OCI-LY1 (cell line): ENCODE measurements around the gene MICU1.

Source experiments
- H2AFZ ChIP-seq: fragments of 200-600 bp; sonication (generic), shearing (Covaris generic); 2 replicates; pipeline ENCODE4 v1.6.0; 2014; ENCODE audit warnings: antibody characterized with exemption, mild to moderate bottlenecking, low read length
- H3F3A ChIP-seq: fragments of 200-600 bp; sonication (generic), shearing (Covaris generic); 2 replicates; pipeline ENCODE4 v1.6.0; 2014; ENCODE audit warnings: mild to moderate bottlenecking, antibody characterized with exemption, low read length, moderate library complexity; ENCODE audit not compliant: insufficient read depth
- H3K27ac ChIP-seq: fragments of 200-600 bp; sonication (generic); 2 replicates; pipeline ENCODE4 v1.5.1; 2014; ENCODE audit warnings: low read length, mixed run types, mild to moderate bottlenecking, low read depth; ENCODE audit not compliant: poor library complexity, severe bottlenecking
- H3K27me3 ChIP-seq: fragments of 200-600 bp; sonication (generic); 2 replicates; pipeline ENCODE4 v1.6.0; 2014; ENCODE audit warnings: antibody characterized with exemption, mild to moderate bottlenecking, low read length, moderate library complexity; ENCODE audit not compliant: insufficient read depth
- H3K36me3 ChIP-seq: fragments of 200-600 bp; sonication (generic); 2 replicates; pipeline ENCODE4 v1.6.1; 2014; ENCODE audit warnings: mild to moderate bottlenecking, antibody characterized with exemption, low read length, moderate library complexity, mixed read lengths; ENCODE audit not compliant: insufficient read depth
- H3K4me1 ChIP-seq: fragments of 200-600 bp; sonication (generic); 2 replicates; pipeline ENCODE4 v1.5.1; 2014; ENCODE audit warnings: mild to moderate bottlenecking, low read length, moderate library complexity; ENCODE audit not compliant: insufficient read depth, severe bottlenecking
- H3K4me2 ChIP-seq: fragments of 200-600 bp; sonication (generic), shearing (Covaris generic); 2 replicates; pipeline ENCODE4 v1.6.1; 2014; ENCODE audit warnings: low read length
- H3K4me3 ChIP-seq: fragments of 200-600 bp; sonication (generic); 2 replicates; pipeline ENCODE4 v1.5.1; 2014; ENCODE audit warnings: low read length, low read depth, mild to moderate bottlenecking, mixed read lengths; ENCODE audit not compliant: poor library complexity, severe bottlenecking
- H3K79me2 ChIP-seq: fragments of 200-600 bp; shearing (Covaris generic); 2 replicates; pipeline ENCODE4 v1.6.1; 2016; ENCODE audit warnings: mixed run types, low read length, mixed read lengths; ENCODE audit not compliant: insufficient read depth
- H3K9ac ChIP-seq: fragments of 200-600 bp; sonication (generic), shearing (Covaris generic); 2 replicates; pipeline ENCODE4 v1.6.1; 2014; ENCODE audit warnings: mild to moderate bottlenecking, low read length, mixed read lengths
- H3K9me2 ChIP-seq: fragments of 200-600 bp; sonication (generic), shearing (Covaris generic); 2 replicates; pipeline ENCODE4 v1.6.1; 2014; ENCODE audit warnings: low read depth, mild to moderate bottlenecking, low read length, mixed read lengths
- H3K9me3 ChIP-seq: fragments of 200-600 bp; shearing (Covaris generic); 2 replicates; pipeline ENCODE4 v1.6.1; 2014; ENCODE audit warnings: low read length, mixed read lengths
- H4K20me1 ChIP-seq: fragments of 200-600 bp; sonication (generic), shearing (Covaris generic); 2 replicates; pipeline ENCODE4 v1.6.0; 2016; ENCODE audit warnings: mild to moderate bottlenecking, low read length; ENCODE audit not compliant: insufficient read depth
- CTCF ChIP-seq: fragments of 200-600 bp; sonication (generic), shearing (Covaris generic); IDR thresholded peaks from 2 replicates; pipeline ENCODE4 v1.5.1; 2017; ENCODE audit warnings: mild to moderate bottlenecking, antibody characterized with exemption, low read length, moderate library complexity, mixed read lengths
- EZH2 ChIP-seq: fragments of 200-600 bp; sonication (generic), shearing (Covaris generic); IDR thresholded peaks from 2 replicates; pipeline ENCODE4 v1.8.0; 2017; ENCODE audit warnings: borderline replicate concordance, mixed run types, mild to moderate bottlenecking, antibody characterized with exemption, low read length, moderate library complexity, mixed read lengths

MICU1 gene

GRCh38 chr10:72416661-72417060 is 209.2 kb downstream of the MICU1 start:
- peaks cover 1% of the 10 kb centered on the region; the same call in 1 of the 2 replicates for H3K36me3 ChIP-seq
- no peak overlapping the region for H3K9ac ChIP-seq
- no peaks in the 10 kb centered on the region for H3K79me2 ChIP-seq
- TF ChIP-seq EZH2 (no peak), CTCF (no peak)
- no peaks in the 10 kb centered on the region for H3K4me1 ChIP-seq
- no peak overlapping the region for H3K4me2 ChIP-seq
- no peak overlapping the region for H2AFZ ChIP-seq
- no peak overlapping the region for H3K27ac ChIP-seq
- H3K9me2 ChIP-seq = no peaks in the 10 kb centered on the region
- no peaks in the 10 kb centered on the region for H4K20me1 ChIP-seq
- H3K27me3 ChIP-seq = no peaks in the 10 kb centered on the region
- no peaks in the 10 kb centered on the region for H3K9me3 ChIP-seq
- no peaks in the 10 kb centered on the region for H3F3A ChIP-seq
- no peak overlapping the region for H3K4me3 ChIP-seq

- Histone ChIP-seq H3K4me2 (no peak overlapping the region), H3F3A (no peaks in the 10 kb centered on the region), H3K9me2 (no peaks in the 10 kb centered on the region), H4K20me1 (no peaks in the 10 kb centered on the region), H3K79me2 (no peaks in the 10 kb centered on the region), H3K27me3 (no peaks in the 10 kb centered on the region), H3K36me3 (no peaks in the 10 kb centered on the region), H3K4me1 (no peaks in the 10 kb centered on the region), H3K4me3 (no peak overlapping the region), H3K9me3 (no peaks in the 10 kb centered on the region), H2AFZ (no peak overlapping the region), H3K27ac (no peak overlapping the region), H3K9ac (no peak overlapping the region)
- TF ChIP-seq EZH2 (no peak), CTCF (no peak)
Observed at GRCh38 chr10:72414642-72415041, 211.2 kb downstream of the MICU1 start.

GRCh38 chr10:72409167-72409566 is 216.7 kb downstream of the MICU1 start:
- Histone ChIP-seq H3K9me2 (no peaks in the 10 kb centered on the region), H3K27ac (no peak overlapping the region), H2AFZ (no peak overlapping the region), H3F3A (no peaks in the 10 kb centered on the region), H3K9me3 (no peaks in the 10 kb centered on the region), H3K36me3 (no peaks in the 10 kb centered on the region), H3K4me2 (no peak overlapping the region), H3K79me2 (no peaks in the 10 kb centered on the region), H3K9ac (no peak overlapping the region), H3K4me3 (no peak overlapping the region), H4K20me1 (no peaks in the 10 kb centered on the region), H3K27me3 (no peaks in the 10 kb centered on the region), H3K4me1 (peaks cover 15% of the 10 kb centered on the region)
- TF ChIP-seq CTCF (no peak), EZH2 (no peak)
